HG03378 (cell line): ENCODE data around the gene DOK6.
"Not testable (repeated sequence)": the region's sequence is repeated elsewhere in the genome, so short reads cannot be mapped to it uniquely, and the experiment has no call there.

ENCODE experiments used
- ATAC-seq: cut with Tn5 transposase; IDR thresholded peaks from one replicate; pipeline ENCODE4 v1.9.1; 2021; ENCODE audit warnings: mild to moderate bottlenecking, moderate library complexity; ENCODE audit not compliant: unreplicated experiment

DOK6 gene

GRCh38 chr18:69845593-69846506 is 445.2 kb downstream of the DOK6 start:
- no peak for ATAC-seq

- ATAC-seq = no peak
Observed at GRCh38 chr18:69853051-69853450, 452.4 kb downstream of the DOK6 start.

- no peak for ATAC-seq
Observed at GRCh38 chr18:69854455-69854854, 453.8 kb downstream of the DOK6 start.

GRCh38 chr18:69858897-69859296 is 458.2 kb downstream of the DOK6 start:
- no peak for ATAC-seq

GRCh38 chr18:69864802-69865201 is 464.1 kb downstream of the DOK6 start:
- ATAC-seq = peak; percentile 95

- ATAC-seq = no peak
Observed at GRCh38 chr18:69865776-69866175, 465.1 kb downstream of the DOK6 start.

- no peak for ATAC-seq
Observed at GRCh38 chr18:69866212-69866611, 465.5 kb downstream of the DOK6 start.

GRCh38 chr18:69870736-69871135 is 470.0 kb downstream of the DOK6 start:
- ATAC-seq = no peak

- no peak for ATAC-seq
Observed at GRCh38 chr18:69871363-69871762, 470.7 kb downstream of the DOK6 start.

- no peak for ATAC-seq
Observed at GRCh38 chr18:69872661-69873060, 472.0 kb downstream of the DOK6 start.

- no peak for ATAC-seq
Observed at GRCh38 chr18:69874058-69874457, 473.4 kb downstream of the DOK6 start.

GRCh38 chr18:69876490-69876889 is 475.8 kb downstream of the DOK6 start:
- no peak for ATAC-seq

- ATAC-seq = no peak
Observed at GRCh38 chr18:69878213-69878933, 477.7 kb downstream of the DOK6 start.

GRCh38 chr18:69879051-69879450 is 478.4 kb downstream of the DOK6 start:
- not testable (repeated sequence) for ATAC-seq

- no peak for ATAC-seq
Observed at GRCh38 chr18:69880083-69880482, 479.4 kb downstream of the DOK6 start.

- ATAC-seq = peak; percentile 81
Observed at GRCh38 chr18:69882965-69883668, 482.4 kb downstream of the DOK6 start.

- ATAC-seq = no peak
Observed at GRCh38 chr18:69883781-69884180, 483.1 kb downstream of the DOK6 start.

GRCh38 chr18:69885355-69885754 is 484.7 kb downstream of the DOK6 start:
- no peak for ATAC-seq

- peak; percentile 63 for ATAC-seq
Observed at GRCh38 chr18:69885841-69886531, 485.3 kb downstream of the DOK6 start.

- no peak for ATAC-seq
Observed at GRCh38 chr18:69887256-69887655, 486.6 kb downstream of the DOK6 start.

GRCh38 chr18:69889009-69889408 is 488.3 kb downstream of the DOK6 start:
- ATAC-seq = no peak
